ENCODE data around the gene CDC42BPG. TPM values are rescaled to one million over a fixed set of nuclear protein-coding genes. Genes with fewer than 3 reads are reported as not detected.

Gene CDC42BPG
- total and polyA plus RNA-seq, 2 of the 8 experiments (the other 6 are each of a cell fraction or from before 2014, with no cell fraction given), result 3.7 to 10.6 TPM

DNA sequence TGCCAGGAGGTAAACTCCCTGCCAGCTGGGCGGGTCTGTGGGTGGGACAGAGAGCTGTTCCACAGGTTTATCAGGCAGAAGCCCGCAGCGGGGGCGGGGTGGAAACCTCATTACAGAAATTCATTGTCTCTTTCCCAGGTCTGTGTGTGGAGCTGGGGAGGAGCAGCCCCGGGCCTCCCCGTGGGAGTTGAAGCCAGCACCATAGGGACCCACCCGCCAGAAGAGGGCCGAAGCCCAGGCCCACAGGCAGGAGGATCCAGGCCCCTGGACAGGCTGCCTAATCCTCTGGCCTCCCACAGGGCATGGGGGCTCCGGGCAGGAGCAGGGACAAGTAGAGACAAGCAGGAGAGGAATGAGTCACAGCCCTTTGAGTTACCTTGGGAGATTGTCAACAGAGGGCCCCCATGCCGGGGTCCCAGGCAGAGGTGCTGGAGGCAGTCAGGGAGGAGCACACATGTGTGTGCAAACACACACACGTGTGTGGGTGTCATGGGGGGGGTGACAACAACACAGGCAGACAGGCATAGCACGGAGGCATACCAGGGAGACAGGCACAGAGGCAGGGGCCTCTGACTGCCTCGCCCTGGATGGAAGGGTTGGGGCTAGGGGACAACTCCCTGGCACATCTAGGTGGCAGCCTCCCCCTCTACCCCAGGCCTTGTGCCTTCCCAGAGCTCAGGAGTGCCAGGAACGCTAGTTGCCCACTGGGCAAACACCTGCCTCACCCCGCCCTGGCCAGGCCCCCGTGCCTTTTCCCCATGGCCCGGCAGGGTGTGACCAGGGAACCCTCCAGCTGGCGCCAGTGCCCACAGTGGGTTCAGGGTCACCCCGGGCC lies 1.4 kb downstream of the CDC42BPG start:
- POLR2A ChIA-PET (ENCODE audit: partially characterized antibody), result interaction anchor here (0.6 to 3.1 kb wide), 7 partner anchors 12 to 279 kb away, joined by 3 to 13 read pairs (median 3); partner anchors contain the start of genes EHD1, FAU, MEN1 and MRPL49
- FAIRE-seq, result no peak

More for the DNA sequence above, 1.4 kb downstream of the CDC42BPG start:
- H3K4me3 ChIP-seq (ENCODE audit: extremely low read depth in 1 of 4, insufficient read depth in 2 of 4, low read depth in 3 of 4, low read length in 4 of 4), result peak overlapping the region in 2 of 4 experiments; percentile 19 to 94; a peak in 4 of 8 replicates
- H3K4me2 ChIP-seq (ENCODE audit: insufficient read depth in 1 of 2, low read depth in 2 of 2, low read length in 2 of 2), result peak overlapping the region; percentile 84 to 91
- H3K23ac ChIP-seq (ENCODE audit: insufficient read length), result no peak overlapping the region
- no peak overlapping the region for H2AFZ ChIP-seq (ENCODE audit: low read length)
- no peak overlapping the region for H2BK20ac ChIP-seq (ENCODE audit: low read length)
- peak overlapping the region; percentile 77; the same call in 1 of the 2 replicates for H2AK5ac ChIP-seq (ENCODE audit: low read depth, low read length)
- DNase-seq (ENCODE audit: low read depth in 1 of 2, low spot score in 2 of 2), result peak in 1 of 2 experiments; percentile 58
- peak overlapping the region in 2 of 4 experiments; percentile 49 to 54; a peak in 4 of 7 replicates for H3K9ac ChIP-seq (replicated peaks in 1 of 4; ENCODE audit: extremely low read depth in 1 of 4, low read depth in 3 of 4, low read length in 3 of 4)
- H2BK12ac ChIP-seq (ENCODE audit: low read depth, low read length), result peak overlapping the region; percentile 63; the same call in 1 of the 2 replicates
- H3K14ac ChIP-seq (ENCODE audit: insufficient read length), result no peak overlapping the region
- CTCF ChIA-PET (ENCODE audit: partially characterized antibody), result interaction anchor here (0.6 to 32.3 kb wide), 12 partner anchors 18 to 609 kb away, joined by 3 to 1058 read pairs (median 4); partner anchors contain the start of genes ARL2, EHD1 and MEN1
- peak overlapping the region; percentile 0 for H3K4ac ChIP-seq (replicated peaks; ENCODE audit: insufficient read length, low read depth, low read length)
- peaks cover 0 to 4% of the 10 kb centered on the region in 2 experiments for H4K20me1 ChIP-seq (replicated peaks in 1 of 2; ENCODE audit: control insufficient read depth in 1 of 2, insufficient read depth in 2 of 2, low read length in 2 of 2)
- peak overlapping the region; percentile 78 for H3K27ac ChIP-seq (ENCODE audit: low read depth, low read length)
- H3K79me2 ChIP-seq (ENCODE audit: control insufficient read depth in 1 of 2, insufficient read depth in 2 of 2, low read length in 2 of 2), result peaks cover 0 to 3% of the 10 kb centered on the region in 2 experiments; a peak in 1 of 4 replicates
- no peak overlapping the region for H4K91ac ChIP-seq (replicated peaks; ENCODE audit: insufficient read length, low read length)
- H3K36me3 ChIP-seq (ENCODE audit: control insufficient read depth in 2 of 4, insufficient read depth in 4 of 4, low read length in 3 of 4), result peaks cover 3 to 10% (median 6%) of the 10 kb centered on the region in 4 experiments; a peak in 4 of 8 replicates
- H2BK15ac ChIP-seq (ENCODE audit: low read length), result no peak overlapping the region; the same call in 1 of the 2 replicates
- H3K23me2 ChIP-seq (ENCODE audit: low read depth, low read length), result peaks cover 9% of the 10 kb centered on the region
- H3K9me3 ChIP-seq (ENCODE audit: insufficient read depth in 2 of 2, low read depth in 1 of 2, low read length in 1 of 2), result no peaks in the 10 kb centered on the region
- WGBS, 2 experiments (ENCODE audit: extremely low coverage in 1 of 2, insufficient coverage in 1 of 2, insufficient read length in 1 of 2, insufficient replicate concordance in 2 of 2, low coverage in 1 of 2, low lambda C conversion rate in 2 of 2, missing lambda C conversion rate in 1 of 2), result 73% methylated on average over 18 of the region's 19 CpGs; no CpG with 5 or more reads in 1 of the 2 experiments
- H3K18ac ChIP-seq (ENCODE audit: extremely low read depth, low read length), result peak overlapping the region; percentile 93
- no peak overlapping the region; the same call in 1 of the 2 replicates for H4K8ac ChIP-seq (ENCODE audit: extremely low read depth, insufficient read depth, low read length)
- no peaks in the 10 kb centered on the region; the same call in 1 of the 2 replicates for H3K79me1 ChIP-seq (ENCODE audit: low read depth, low read length)
- TF ChIP-seq JUND (IDR thresholded peaks at IDR 0.05; ENCODE audit: low read length), result peak; percentile 43; the same call in 1 of the 2 replicates
- no peak for TF ChIP-seq SUZ12 (IDR thresholded peaks at IDR 0.05; ENCODE audit: low read length)
- peak overlapping the region; percentile 82; the same call in 1 of the 2 replicates for H2BK5ac ChIP-seq (ENCODE audit: low read depth, low read length)
- H3K4me1 ChIP-seq (replicated peaks in 1 of 4; ENCODE audit: control insufficient read depth in 3 of 4, insufficient read depth in 4 of 4, low read length in 3 of 4), result peaks cover 0 to 30% (median 21%) of the 10 kb centered on the region in 4 experiments; a peak in 6 of 7 replicates
- no peaks in the 10 kb centered on the region for H3K27me3 ChIP-seq (replicated peaks in 1 of 4; ENCODE audit: control insufficient read depth in 3 of 4, extremely low read depth in 1 of 4, insufficient read depth in 3 of 4, low read length in 3 of 4)
- no peak overlapping the region for H4K5ac ChIP-seq (ENCODE audit: insufficient read length, low read depth, low read length)
- no peak overlapping the region for H3K56ac ChIP-seq (replicated peaks; ENCODE audit: insufficient read length, low read depth, low read length)
- no peak overlapping the region for H2BK120ac ChIP-seq (replicated peaks; ENCODE audit: low read depth, low read length)
